Left lung (tissue), 10 donors: ENCODE data around the gene RPP21. TPM values are rescaled to one million over a fixed set of nuclear protein-coding genes. Genes with fewer than 3 reads are reported as not detected.

Experiments used
- ATAC-seq: fragments of 200-7000 bp; cut with Tn5 transposase; one replicate; pipeline ENCODE4 v1.9.1; 2020; ENCODE audit warnings: moderate library complexity
- DNase-seq, 4 donors: peaks; one replicate each; pipeline ENCODE4 v3.0.0-alpha.2; 2013 to 2020
- H3K27ac ChIP-seq, 2 donors: fragments of 200-600 bp; sonication (generic) in 1 of 2; one replicate each; pipeline versions ENCODE4 v1.5.0 to v1.8.0; 2020 to 2021
- H3K27me3 ChIP-seq, 2 donors: fragments of 200-600 bp; sonication (generic) in 1 of 2; one replicate each; pipeline versions ENCODE4 v1.5.0 to v1.8.0; 2020 to 2021
- H3K36me3 ChIP-seq, 2 donors: fragments of 200-600 bp; sonication (generic) in 1 of 2; one replicate each; pipeline versions ENCODE4 v1.5.0 to v1.8.0; 2020 to 2021
- H3K4me1 ChIP-seq, 2 donors: fragments of 200-600 bp; one replicate each; pipeline ENCODE4 v1.8.0; 2021
- H3K4me3 ChIP-seq, 2 donors: fragments of 200-600 bp; sonication (generic) in 1 of 2; one replicate each; pipeline versions ENCODE4 v1.5.0 to v1.8.0; 2020 to 2021; ENCODE audit warnings: mild to moderate bottlenecking in 1 of 2
- H3K9me3 ChIP-seq, 2 donors: fragments of 200-600 bp; sonication (generic) in 1 of 2; one replicate each; pipeline versions ENCODE4 v1.5.0 to v1.8.0; 2020 to 2021
- CTCF ChIP-seq, 2 donors: fragments of 200-600 bp; sonication (generic) in 1 of 2; IDR thresholded peaks; one replicate each; pipeline versions ENCODE4 v1.5.0 to v1.8.0; 2021; ENCODE audit warnings: antibody characterized with exemption in 2 of 2
- intact Hi-C, 2 donors: fragments of 100-400 bp; cut with DNase I; formaldehyde crosslinking; loops; one replicate each; pipeline versions ENCODE4 v1.11.2 to v1.14.2; 2022
- polyA plus RNA-seq, 6 donors: library from polyadenylated mRNA; unstranded; fragments of 120-200 nt; gene quantifications; one replicate each; pipeline ENCODE4 v1.2.1, GENCODE V29; 2013; ENCODE audit not compliant: insufficient read length in 6 of 6
- total RNA-seq, 2 donors: library from RNA; stranded (reverse); fragmentation: NEBNext Ultra II Directional; extraction: Animal tissue kit (Norgen Biotek cat#: 25700); gene quantifications; one replicate each; pipeline ENCODE4 v1.2.1, GENCODE V29; 2021
- donor health status: DM: no; HTN: yes; CAD: no.
- donor health status: DM: no; HTN: no; CAD: no.

RPP21 gene
- total and polyA plus RNA-seq, 8 donors: 28.6 to 37.5 (median 32.5) TPM

- Histone ChIP-seq H3K9me3 (no peaks in the 10 kb centered on the region), H3K36me3 (no peaks in the 10 kb centered on the region), H3K27ac (no peak overlapping the region), H3K4me1 (no peaks in the 10 kb centered on the region), H3K27me3 (peaks cover 16 to 95% of the 10 kb centered on the region in 2 donors), H3K4me3 (no peak overlapping the region)
- no peak for TF ChIP-seq CTCF (IDR thresholded peaks at IDR 0.05)
- ATAC-seq (no peak), DNase-seq (no peak)
- intact Hi-C loops: no loop called here
Measured at GRCh38 chr6:30386166-30386565, 41.2 kb downstream of the RPP21 start.

GRCh38 chr6:30391240-30391639 is 46.3 kb downstream of the RPP21 start:
- Histone ChIP-seq H3K4me3 (no peak overlapping the region), H3K27ac (no peak overlapping the region), H3K36me3 (no peaks in the 10 kb centered on the region), H3K27me3 (peaks cover 15 to 95% of the 10 kb centered on the region in 2 donors), H3K4me1 (no peaks in the 10 kb centered on the region), H3K9me3 (no peaks in the 10 kb centered on the region)
- intact Hi-C loops: loop anchor here in 1 of 2 donors (10.0 kb wide), 1 partner anchor 166 kb away; no protein-coding TSS in a partner anchor
- TF ChIP-seq CTCF (IDR thresholded peaks at IDR 0.05): no peak
- no peak for ATAC-seq
- no peak for DNase-seq

GRCh38 chr6:30394139-30394538 is 49.2 kb downstream of the RPP21 start:
- H3K9me3 ChIP-seq: no peaks in the 10 kb centered on the region
- DNase-seq (no peak), ATAC-seq (no peak)
- no peak for TF ChIP-seq CTCF (IDR thresholded peaks at IDR 0.05)
- H3K27me3 ChIP-seq: peaks cover 20 to 85% of the 10 kb centered on the region in 2 donors
- H3K36me3 ChIP-seq: no peaks in the 10 kb centered on the region
- no peak overlapping the region for H3K27ac ChIP-seq
- intact Hi-C loops: loop anchor here in 1 of 2 donors (10.0 kb wide), 1 partner anchor 169 kb away; no protein-coding TSS in a partner anchor
- H3K4me1 ChIP-seq: peaks cover 0 to 5% of the 10 kb centered on the region in 2 donors
- no peak overlapping the region for H3K4me3 ChIP-seq

Other genes with a start within 250 kb of the RPP21 start
- under 1 TPM; 0.39 to 0.99 TPM for gene TRIM31, start 232.1 kb upstream of the RPP21 start, total RNA-seq
- gene TRIM31, start 232.1 kb upstream of the RPP21 start, polyA plus RNA-seq: under 1 TPM in 2 of 6 donors, not detected in 4; 0.31 to 0.58 TPM
- not detected for gene TRIM40, start 209.0 kb upstream of the RPP21 start, total RNA-seq
- gene TRIM40, start 209.0 kb upstream of the RPP21 start, polyA plus RNA-seq: under 1 TPM in 4 of 6 donors, not detected in 2; 0.09 to 0.16 (median 0.14) TPM
- not detected for gene TRIM10, start 183.9 kb upstream of the RPP21 start, total RNA-seq
- under 1 TPM; 0.24 to 0.99 (median 0.55) TPM for gene TRIM10, start 183.9 kb upstream of the RPP21 start, polyA plus RNA-seq
- gene TRIM15, start 181.6 kb upstream of the RPP21 start, total RNA-seq: not detected
- gene TRIM15, start 181.6 kb upstream of the RPP21 start, polyA plus RNA-seq: not detected
- gene TRIM26, start 131.8 kb upstream of the RPP21 start, total RNA-seq: 10 to 100 TPM; 40.0 to 51.3 TPM
- 10 to 100 TPM; 29.4 to 35.1 (median 30.4) TPM for gene TRIM26, start 131.8 kb upstream of the RPP21 start, polyA plus RNA-seq
- gene TRIM39, start 18.2 kb upstream of the RPP21 start, total RNA-seq: 10 to 100 TPM; 10.2 to 11.5 TPM
- gene TRIM39, start 18.2 kb upstream of the RPP21 start, polyA plus RNA-seq: 10 to 100 TPM; 11.8 to 13.7 (median 12.6) TPM
- gene HLA-E, start 144.4 kb downstream of the RPP21 start, total RNA-seq: 100 to 1,000 TPM; 440 to 636 TPM
- gene HLA-E, start 144.4 kb downstream of the RPP21 start, polyA plus RNA-seq: 100 to 1,000 TPM; 184 to 210 (median 196) TPM
- 10 to 100 TPM; 52.5 to 61.0 TPM for gene GNL1, start 211.3 kb downstream of the RPP21 start, total RNA-seq
- 100 to 1,000 TPM in 4 of 6 donors, 10 to 100 TPM in 2; 96.5 to 108 (median 106) TPM for gene GNL1, start 211.3 kb downstream of the RPP21 start, polyA plus RNA-seq
- gene PRR3, start 212.1 kb downstream of the RPP21 start, total RNA-seq: 10 to 100 TPM in 1 of 2 donors, 1 to 10 TPM in 1; 5.7 to 10.1 TPM
- 10 to 100 TPM; 34.5 to 44.1 (median 37.9) TPM for gene PRR3, start 212.1 kb downstream of the RPP21 start, polyA plus RNA-seq
- gene ABCF1, start 226.3 kb downstream of the RPP21 start, total RNA-seq: 10 to 100 TPM; 37.9 to 47.6 TPM
- gene ABCF1, start 226.3 kb downstream of the RPP21 start, polyA plus RNA-seq: 10 to 100 TPM; 60.2 to 75.1 (median 62.1) TPM